Hepatocyte (in vitro differentiated cells): ENCODE results near the gene C1QB. TPM values are rescaled to one million over a fixed set of nuclear protein-coding genes. Genes with fewer than 3 reads are reported as not detected.

ENCODE experiments used
- DNase-seq: peaks from one replicate; pipeline ENCODE4 v3.0.0-alpha.2; 2016; ENCODE audit warnings: low spot score
- H2AFZ ChIP-seq: fragments of 200-600 bp; sonication (generic); 2 replicates; pipeline ENCODE4 v1.6.0; 2016; ENCODE audit warnings: antibody characterized with exemption, mild to moderate bottlenecking
- H3K27ac ChIP-seq: fragments of 200-600 bp; sonication (generic); 2 replicates; pipeline ENCODE4 v1.5.1; 2016; ENCODE audit warnings: mild to moderate bottlenecking
- H3K27me3 ChIP-seq: fragments of 200-600 bp; sonication (generic); 2 replicates; pipeline ENCODE4 v1.6.1; 2016
- H3K36me3 ChIP-seq: fragments of 200-600 bp; sonication (generic); replicated peaks from 2 replicates; pipeline ENCODE4 v1.5.1; 2016; ENCODE audit warnings: low read depth; ENCODE audit not compliant: insufficient read depth
- H3K4me1 ChIP-seq: fragments of 200-600 bp; sonication (generic); 2 replicates; pipeline ENCODE4 v1.5.1; 2016; ENCODE audit warnings: mild to moderate bottlenecking, moderate library complexity; ENCODE audit not compliant: insufficient read depth
- H3K4me2 ChIP-seq: fragments of 200-600 bp; sonication (generic); 2 replicates; pipeline ENCODE4 v1.6.0; 2016
- H3K4me3 ChIP-seq: fragments of 200-600 bp; sonication (generic); 2 replicates; pipeline ENCODE4 v1.5.1; 2016; ENCODE audit warnings: mild to moderate bottlenecking
- H3K79me2 ChIP-seq: fragments of 200-600 bp; sonication (generic); 2 replicates; pipeline ENCODE4 v1.6.0; 2017; ENCODE audit warnings: mild to moderate bottlenecking
- H3K9me2 ChIP-seq: fragments of 200-600 bp; sonication (generic); replicated peaks from 2 replicates; pipeline ENCODE4 v1.6.0; 2017; ENCODE audit warnings: mild to moderate bottlenecking; ENCODE audit not compliant: insufficient read depth
- H3K9me3 ChIP-seq: fragments of 200-600 bp; sonication (generic); 2 replicates; pipeline ENCODE4 v1.5.1; 2016; ENCODE audit warnings: low read depth, mild to moderate bottlenecking
- H4K20me1 ChIP-seq: fragments of 200-600 bp; sonication (generic); 2 replicates; pipeline ENCODE4 v1.6.0; 2016; ENCODE audit warnings: mild to moderate bottlenecking; ENCODE audit not compliant: insufficient read depth, poor library complexity, severe bottlenecking
- CTCF ChIP-seq: fragments of 200-600 bp; sonication (generic); IDR thresholded peaks from 2 replicates; pipeline ENCODE4 v1.5.1; 2016; ENCODE audit warnings: antibody characterized with exemption, mild to moderate bottlenecking; ENCODE audit not compliant: poor library complexity
- EZH2 ChIP-seq: fragments of 200-600 bp; sonication (generic); IDR thresholded peaks from 2 replicates; pipeline ENCODE4 v1.6.1; 2016; ENCODE audit warnings: antibody characterized with exemption, mild to moderate bottlenecking, borderline replicate concordance
- EZH2phosphoT487 ChIP-seq: fragments of 200-600 bp; sonication (generic); IDR thresholded peaks from one replicate; pipeline ENCODE4 v1.6.1; 2018; ENCODE audit warnings: antibody characterized with exemption, mild to moderate bottlenecking, low read depth, moderate library complexity; ENCODE audit not compliant: unreplicated experiment, severe bottlenecking
- WGBS: methylation state at CpG from one replicate; pipeline ENCODE4 v1.1.6; 2016; ENCODE audit warnings: low lambda C conversion rate; ENCODE audit errors: missing lambda C conversion rate; 5-methylcytosine and 5-hydroxymethylcytosine counted together
- polyA plus RNA-seq: library from polyadenylated mRNA; unstranded; fragments of >200 nt; fragmentation: Nextera tagmentation; extraction: Ambion mirVana; gene quantifications from 2 replicates; pipeline ENCODE4 v1.2.1, GENCODE V29; 2016
- total RNA-seq: library from RNA; depleted of rRNA; stranded (reverse); fragments of >200 nt; gene quantifications from 2 replicates; pipeline ENCODE4 v1.2.3, GENCODE V29; 2014

The C1QB gene
- total and polyA plus RNA-seq, 2 experiments from 2014 or later, result 10.3 to 11.9 TPM

- TF ChIP-seq EZH2phosphoT487, result no peak
- TF ChIP-seq EZH2, result no peak
- TF ChIP-seq CTCF, result no peak
- WGBS, result 75% methylated on average over 7 of the region's 7 CpGs
- peaks cover 18% of the 10 kb centered on the region for H3K27me3 ChIP-seq
Observed at GRCh38 chr1:22635436-22635835, 17.6 kb upstream of the C1QB start.

GRCh38 chr1:22636353-22636752, 16.7 kb upstream of the C1QB start, which contains the start of gene C1QA:
Gene C1QA (plus strand): TSS chr1:22636628. CDS start chr1:22637617, 989 bp downstream.
- 77% methylated on average over 5 of the region's 5 CpGs for WGBS
- Histone ChIP-seq H3K27me3 (peaks cover 17% of the 10 kb centered on the region), H3K27ac (no peak within 1 kb of the TSS), H3K4me1 (no peaks in the 10 kb centered on the region), H3K4me3 (no peak within 1 kb of the TSS), H3K36me3 (no peaks in the 10 kb centered on the region), H4K20me1 (no peaks in the 10 kb centered on the region), H3K9me3 (no peaks in the 10 kb centered on the region), H3K4me2 (no peak within 1 kb of the TSS), H3K79me2 (no peaks in the 10 kb centered on the region), H3K9me2 (no peaks in the 10 kb centered on the region), H2AFZ (no peak within 1 kb of the TSS)
- TF ChIP-seq EZH2phosphoT487 (no peak), CTCF (no peak), EZH2 (no peak)
- no peak for DNase-seq

More at GRCh38 chr1:22635436-22635835, 17.6 kb upstream of the C1QB start:
- Histone ChIP-seq H3K9me3 (no peaks in the 10 kb centered on the region), H3K79me2 (no peaks in the 10 kb centered on the region), H4K20me1 (no peaks in the 10 kb centered on the region), H3K4me1 (no peaks in the 10 kb centered on the region), H2AFZ (no peak overlapping the region), H3K36me3 (no peaks in the 10 kb centered on the region), H3K27ac (no peak overlapping the region), H3K4me3 (no peak overlapping the region), H3K4me2 (no peak overlapping the region), H3K9me2 (no peaks in the 10 kb centered on the region)
- DNase-seq, result no peak

- H3K4me3 ChIP-seq, result no peak overlapping the region
- H3K9me2 ChIP-seq, result no peaks in the 10 kb centered on the region
- DNase-seq, result no peak
- no peaks in the 10 kb centered on the region for H3K79me2 ChIP-seq
- WGBS, result 70% methylated on average over 6 of the region's 6 CpGs
- TF ChIP-seq CTCF, result no peak
- no peaks in the 10 kb centered on the region for H3K36me3 ChIP-seq
- H3K4me1 ChIP-seq, result no peaks in the 10 kb centered on the region
- H2AFZ ChIP-seq, result no peak overlapping the region
- no peaks in the 10 kb centered on the region for H3K9me3 ChIP-seq
- H3K27ac ChIP-seq, result no peak overlapping the region
- H4K20me1 ChIP-seq, result no peaks in the 10 kb centered on the region
- H3K4me2 ChIP-seq, result no peak overlapping the region
- peaks cover 11% of the 10 kb centered on the region for H3K27me3 ChIP-seq
Observed at GRCh38 chr1:22636927-22637326, 16.1 kb upstream of the C1QB start.

GRCh38 chr1:22637907-22638445, 15.1 kb upstream of the C1QB start:
- Histone ChIP-seq H3K79me2 (no peaks in the 10 kb centered on the region), H4K20me1 (no peaks in the 10 kb centered on the region), H2AFZ (no peak overlapping the region), H3K4me2 (no peak overlapping the region), H3K27me3 (peaks cover 7% of the 10 kb centered on the region), H3K27ac (no peak overlapping the region), H3K4me3 (no peak overlapping the region), H3K4me1 (no peaks in the 10 kb centered on the region), H3K36me3 (no peaks in the 10 kb centered on the region), H3K9me2 (no peaks in the 10 kb centered on the region), H3K9me3 (no peaks in the 10 kb centered on the region)
- WGBS, result 75% methylated on average over 3 of the region's 3 CpGs
- no peak for TF ChIP-seq EZH2
- no peak for TF ChIP-seq CTCF
- TF ChIP-seq EZH2phosphoT487, result no peak
- no peak for DNase-seq
